Parathyroid adenoma (tissue), 2 donors: ENCODE results near the gene SYNDIG1.

Experiments
- H2AFZ ChIP-seq: fragments of 300-600 bp; sonication (generic); one replicate; pipeline ENCODE4 v1.7.0; 2017; ENCODE audit warnings: antibody characterized with exemption, mild to moderate bottlenecking
- H3K27ac ChIP-seq: fragments of 300-600 bp; sonication (generic); one replicate; pipeline ENCODE4 v1.7.0; 2017
- H3K27me3 ChIP-seq: fragments of 300-600 bp; sonication (generic); one replicate; pipeline ENCODE4 v1.7.0; 2017; ENCODE audit warnings: low read length; ENCODE audit not compliant: control insufficient read depth, insufficient read depth
- H3K36me3 ChIP-seq: fragments of 300-600 bp; sonication (generic); one replicate; pipeline ENCODE4 v1.7.0; 2017; ENCODE audit warnings: low read length; ENCODE audit not compliant: control insufficient read depth, insufficient read depth
- H3K4me1 ChIP-seq: fragments of 300-600 bp; sonication (generic); one replicate; pipeline ENCODE4 v1.7.0; 2017; ENCODE audit warnings: control low read depth
- H3K4me2 ChIP-seq: fragments of 300-600 bp; sonication (generic); one replicate; pipeline ENCODE4 v1.7.0; 2017; ENCODE audit warnings: low read length
- H3K4me3 ChIP-seq: fragments of 300-600 bp; sonication (generic); one replicate; pipeline ENCODE4 v1.7.0; 2017; ENCODE audit warnings: low read depth, low read length
- H3K79me2 ChIP-seq: fragments of 300-600 bp; sonication (generic); one replicate; pipeline ENCODE4 v1.7.0; 2017; ENCODE audit warnings: control low read depth
- H3K9ac ChIP-seq: fragments of 300-600 bp; sonication (generic); one replicate; pipeline ENCODE4 v1.7.0; 2017; ENCODE audit warnings: mild to moderate bottlenecking
- H3K9me3 ChIP-seq: fragments of 300-600 bp; sonication (generic); one replicate; pipeline ENCODE4 v1.7.0; 2017; ENCODE audit warnings: low read length; ENCODE audit not compliant: control insufficient read depth
- TF ChIP-seq, protein P1 (sequence below): fragments of 300-600 bp; sonication (generic); IDR thresholded peaks from one replicate; pipeline ENCODE4 v1.7.0; 2017; ENCODE audit warnings: antibody characterized with exemption, mild to moderate bottlenecking
- donor health status: primary hyperparathyroidism.

SYNDIG1 gene

DNA sequence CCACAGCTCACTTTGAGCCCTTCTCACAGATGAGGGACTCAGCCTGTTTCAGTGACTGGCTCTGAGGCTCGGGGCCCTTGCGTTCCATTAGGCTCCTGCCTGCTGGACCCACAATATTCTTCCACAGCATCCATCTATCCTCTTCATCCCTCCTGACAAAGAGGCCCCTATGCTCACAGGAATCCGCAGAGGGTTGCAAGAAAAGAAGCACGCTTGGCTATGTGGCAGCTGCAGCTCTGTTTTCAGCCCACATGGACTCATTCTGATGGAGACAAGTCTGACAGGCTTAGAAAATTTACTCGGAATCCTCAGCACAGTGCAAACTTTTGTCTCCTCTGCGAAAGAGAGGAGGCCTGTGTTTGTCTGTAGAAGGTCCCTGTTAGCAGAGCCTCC is 207.5 kb downstream of the SYNDIG1 start:
- Histone ChIP-seq H3K9ac (no peak overlapping the region), H3K27me3 (no peaks in the 10 kb centered on the region)
- TF ChIP-seq, protein P1, sequence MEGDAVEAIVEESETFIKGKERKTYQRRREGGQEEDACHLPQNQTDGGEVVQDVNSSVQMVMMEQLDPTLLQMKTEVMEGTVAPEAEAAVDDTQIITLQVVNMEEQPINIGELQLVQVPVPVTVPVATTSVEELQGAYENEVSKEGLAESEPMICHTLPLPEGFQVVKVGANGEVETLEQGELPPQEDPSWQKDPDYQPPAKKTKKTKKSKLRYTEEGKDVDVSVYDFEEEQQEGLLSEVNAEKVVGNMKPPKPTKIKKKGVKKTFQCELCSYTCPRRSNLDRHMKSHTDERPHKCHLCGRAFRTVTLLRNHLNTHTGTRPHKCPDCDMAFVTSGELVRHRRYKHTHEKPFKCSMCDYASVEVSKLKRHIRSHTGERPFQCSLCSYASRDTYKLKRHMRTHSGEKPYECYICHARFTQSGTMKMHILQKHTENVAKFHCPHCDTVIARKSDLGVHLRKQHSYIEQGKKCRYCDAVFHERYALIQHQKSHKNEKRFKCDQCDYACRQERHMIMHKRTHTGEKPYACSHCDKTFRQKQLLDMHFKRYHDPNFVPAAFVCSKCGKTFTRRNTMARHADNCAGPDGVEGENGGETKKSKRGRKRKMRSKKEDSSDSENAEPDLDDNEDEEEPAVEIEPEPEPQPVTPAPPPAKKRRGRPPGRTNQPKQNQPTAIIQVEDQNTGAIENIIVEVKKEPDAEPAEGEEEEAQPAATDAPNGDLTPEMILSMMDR: no peak

GRCh38 chr20:24677626-24678315 is 208.3 kb downstream of the SYNDIG1 start:
- H3K27me3 ChIP-seq: no peaks in the 10 kb centered on the region
- no peak overlapping the region for H3K9ac ChIP-seq
- H2AFZ ChIP-seq: peak overlapping the region; percentile 48
- no peaks in the 10 kb centered on the region for H3K9me3 ChIP-seq
- no peak overlapping the region for H3K4me2 ChIP-seq
- no peaks in the 10 kb centered on the region for H3K36me3 ChIP-seq
- no peak overlapping the region for H3K27ac ChIP-seq
- H3K79me2 ChIP-seq: no peaks in the 10 kb centered on the region
- TF ChIP-seq, protein P1: no peak
- H3K4me1 ChIP-seq: peaks cover 40% of the 10 kb centered on the region
- H3K4me3 ChIP-seq: no peak overlapping the region

More for the DNA sequence above, 207.5 kb downstream of the SYNDIG1 start:
- Histone ChIP-seq H3K79me2 (no peaks in the 10 kb centered on the region), H3K4me1 (peaks cover 40% of the 10 kb centered on the region), H3K9me3 (no peaks in the 10 kb centered on the region), H2AFZ (peak overlapping the region; percentile 48), H3K4me2 (no peak overlapping the region), H3K36me3 (no peaks in the 10 kb centered on the region), H3K4me3 (no peak overlapping the region), H3K27ac (no peak overlapping the region)

- Histone ChIP-seq H2AFZ (no peak overlapping the region), H3K36me3 (no peaks in the 10 kb centered on the region), H3K79me2 (no peaks in the 10 kb centered on the region), H3K4me2 (no peak overlapping the region), H3K4me1 (peaks cover 40% of the 10 kb centered on the region), H3K27ac (no peak overlapping the region), H3K9ac (no peak overlapping the region), H3K27me3 (no peaks in the 10 kb centered on the region), H3K4me3 (no peak overlapping the region), H3K9me3 (no peaks in the 10 kb centered on the region)
- TF ChIP-seq, protein P1: no peak
Observed at GRCh38 chr20:24678351-24679106, 209.1 kb downstream of the SYNDIG1 start.

- Histone ChIP-seq H3K4me3 (no peak overlapping the region), H3K27ac (no peak overlapping the region), H3K79me2 (no peaks in the 10 kb centered on the region), H3K4me1 (peaks cover 40% of the 10 kb centered on the region), H3K9ac (no peak overlapping the region), H2AFZ (no peak overlapping the region), H3K36me3 (no peaks in the 10 kb centered on the region), H3K27me3 (no peaks in the 10 kb centered on the region), H3K9me3 (no peaks in the 10 kb centered on the region), H3K4me2 (no peak overlapping the region)
- TF ChIP-seq, protein P1: no peak
Observed at GRCh38 chr20:24679448-24680047, 210.1 kb downstream of the SYNDIG1 start.
